HL-60 (cell line): ENCODE measurements around the gene ZBTB46.

ENCODE experiments used
- GABPA ChIP-seq: IDR thresholded peaks from 2 replicates; pipeline ENCODE4 v1.6.1; 2012; ENCODE audit warnings: low read depth
- POLR2AphosphoS5 ChIP-seq: IDR thresholded peaks from 2 replicates; pipeline ENCODE4 v1.6.1; 2012; ENCODE audit warnings: low read depth
- TF ChIP-seq, protein P1 (sequence below): IDR thresholded peaks from one replicate; pipeline ENCODE4 v1.5.1; 2011; ENCODE audit warnings: low read length, control low read depth, inconsistent platforms; ENCODE audit not compliant: insufficient read depth

DNA sequence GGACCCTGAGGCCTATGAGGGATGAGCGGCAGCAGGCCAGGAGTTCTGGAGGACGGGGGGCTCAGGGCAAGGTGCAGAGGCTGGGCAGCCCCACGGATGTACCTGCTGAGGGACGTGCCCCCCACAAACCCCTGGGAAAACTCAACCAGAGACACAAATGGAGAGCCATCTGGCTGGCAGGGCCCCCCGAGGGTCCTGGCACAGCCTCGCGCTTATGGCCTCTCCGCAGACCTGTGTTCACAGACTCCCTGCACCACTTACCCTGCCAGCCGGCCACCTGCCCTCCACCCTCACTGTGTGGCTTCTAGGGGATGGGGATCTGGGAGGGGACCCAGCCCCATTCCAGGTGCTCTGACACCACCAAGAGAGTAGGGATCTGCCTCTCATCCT, 3.4 kb upstream of the ZBTB46 start:
- TF ChIP-seq, protein P1, sequence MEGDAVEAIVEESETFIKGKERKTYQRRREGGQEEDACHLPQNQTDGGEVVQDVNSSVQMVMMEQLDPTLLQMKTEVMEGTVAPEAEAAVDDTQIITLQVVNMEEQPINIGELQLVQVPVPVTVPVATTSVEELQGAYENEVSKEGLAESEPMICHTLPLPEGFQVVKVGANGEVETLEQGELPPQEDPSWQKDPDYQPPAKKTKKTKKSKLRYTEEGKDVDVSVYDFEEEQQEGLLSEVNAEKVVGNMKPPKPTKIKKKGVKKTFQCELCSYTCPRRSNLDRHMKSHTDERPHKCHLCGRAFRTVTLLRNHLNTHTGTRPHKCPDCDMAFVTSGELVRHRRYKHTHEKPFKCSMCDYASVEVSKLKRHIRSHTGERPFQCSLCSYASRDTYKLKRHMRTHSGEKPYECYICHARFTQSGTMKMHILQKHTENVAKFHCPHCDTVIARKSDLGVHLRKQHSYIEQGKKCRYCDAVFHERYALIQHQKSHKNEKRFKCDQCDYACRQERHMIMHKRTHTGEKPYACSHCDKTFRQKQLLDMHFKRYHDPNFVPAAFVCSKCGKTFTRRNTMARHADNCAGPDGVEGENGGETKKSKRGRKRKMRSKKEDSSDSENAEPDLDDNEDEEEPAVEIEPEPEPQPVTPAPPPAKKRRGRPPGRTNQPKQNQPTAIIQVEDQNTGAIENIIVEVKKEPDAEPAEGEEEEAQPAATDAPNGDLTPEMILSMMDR = no peak
- TF ChIP-seq GABPA = no peak
- TF ChIP-seq POLR2AphosphoS5 = no peak
